Mammary epithelial cell (primary cell): ENCODE data around the gene POLDIP2.

ENCODE experiments used
- CTCF ChIP-seq, 2 donors: IDR thresholded peaks in 1 of 2; conservative IDR thresholded peaks in 1 of 2; 2 replicates each; pipeline ENCODE4 v1.5.1; 2011 to 2012; ENCODE audit warnings: inconsistent platforms in 2 of 2, low read length in 2 of 2, mild to moderate bottlenecking in 2 of 2, control low read depth in 1 of 2, low read depth in 1 of 2; ENCODE audit not compliant: insufficient read depth in 1 of 2; ENCODE audit errors: extremely low read depth in 1 of 2
- EZH2 ChIP-seq: IDR thresholded peaks from 2 replicates; pipeline ENCODE4 v1.6.1; 2012; ENCODE audit warnings: low read length, inconsistent platforms, borderline replicate concordance

GRCh38 chr17:28366605-28367004 lies 9.3 kb upstream of the POLDIP2 start:
- TF ChIP-seq CTCF (conservative IDR thresholded peaks at IDR 0.05 in 1 of 2, IDR thresholded peaks at IDR 0.05 in 1 of 2; ENCODE audit: extremely low read depth in 1 of 2, insufficient read depth in 1 of 2, low read depth in 1 of 2, low read length in 2 of 2), result peak in 1 of 2 donors; percentile 14
- TF ChIP-seq EZH2, result no peak
